Keratinocyte (primary cell): ENCODE data around the gene PLEKHJ1.

ENCODE experiments used
- EZH2 ChIP-seq: IDR thresholded peaks from one replicate; pipeline ENCODE4 v1.6.1; 2012; ENCODE audit warnings: inconsistent platforms, mild to moderate bottlenecking, low read length, moderate library complexity
- TF ChIP-seq, protein P1 (sequence below), 3 experiments: IDR thresholded peaks in 1 of 3; conservative IDR thresholded peaks in 1 of 3; optimal IDR thresholded peaks in 1 of 3; 2 replicates in 2 of 3; 3 replicates in 1 of 3; pipeline versions ENCODE3 to v1.5.1; 2011; ENCODE audit warnings: low read length in 3 of 3, mild to moderate bottlenecking in 3 of 3, moderate library complexity in 2 of 3, control low read depth in 1 of 3, inconsistent platforms in 1 of 3; ENCODE audit not compliant: insufficient read depth in 2 of 3; ENCODE audit errors: extremely low read depth in 1 of 3

- TF ChIP-seq, protein P1, sequence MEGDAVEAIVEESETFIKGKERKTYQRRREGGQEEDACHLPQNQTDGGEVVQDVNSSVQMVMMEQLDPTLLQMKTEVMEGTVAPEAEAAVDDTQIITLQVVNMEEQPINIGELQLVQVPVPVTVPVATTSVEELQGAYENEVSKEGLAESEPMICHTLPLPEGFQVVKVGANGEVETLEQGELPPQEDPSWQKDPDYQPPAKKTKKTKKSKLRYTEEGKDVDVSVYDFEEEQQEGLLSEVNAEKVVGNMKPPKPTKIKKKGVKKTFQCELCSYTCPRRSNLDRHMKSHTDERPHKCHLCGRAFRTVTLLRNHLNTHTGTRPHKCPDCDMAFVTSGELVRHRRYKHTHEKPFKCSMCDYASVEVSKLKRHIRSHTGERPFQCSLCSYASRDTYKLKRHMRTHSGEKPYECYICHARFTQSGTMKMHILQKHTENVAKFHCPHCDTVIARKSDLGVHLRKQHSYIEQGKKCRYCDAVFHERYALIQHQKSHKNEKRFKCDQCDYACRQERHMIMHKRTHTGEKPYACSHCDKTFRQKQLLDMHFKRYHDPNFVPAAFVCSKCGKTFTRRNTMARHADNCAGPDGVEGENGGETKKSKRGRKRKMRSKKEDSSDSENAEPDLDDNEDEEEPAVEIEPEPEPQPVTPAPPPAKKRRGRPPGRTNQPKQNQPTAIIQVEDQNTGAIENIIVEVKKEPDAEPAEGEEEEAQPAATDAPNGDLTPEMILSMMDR (optimal IDR thresholded peaks at IDR 0.05 in 1 of 3, IDR thresholded peaks at IDR 0.05 in 1 of 3, conservative IDR thresholded peaks at IDR 0.05 in 1 of 3; ENCODE audit: extremely low read depth in 1 of 3, insufficient read depth in 2 of 3, low read length in 3 of 3): no peak
- TF ChIP-seq EZH2: no peak
Measured at GRCh38 chr19:2201473-2202148, 34.5 kb downstream of the PLEKHJ1 start.
